AG10803 (cell line): Measurements from ENCODE around the gene MPV17L2.

Experiments used
- DNase-seq: peaks from one replicate; pipeline ENCODE4 v3.0.0; 2010; ENCODE audit warnings: low read depth
- H3K4me3 ChIP-seq: 2 replicates; pipeline ENCODE4 v1.5.1; 2011; ENCODE audit warnings: mild to moderate bottlenecking, low read length, control low read depth
- TF ChIP-seq, protein P1 (sequence below): conservative IDR thresholded peaks from 2 replicates; pipeline ENCODE4 v1.5.1; 2011; ENCODE audit warnings: mild to moderate bottlenecking, low read length, control low read depth, inconsistent platforms

Gene MPV17L2

GRCh38 chr19:18150776-18151624 lies 42.0 kb upstream of the MPV17L2 start:
- TF ChIP-seq, protein P1, sequence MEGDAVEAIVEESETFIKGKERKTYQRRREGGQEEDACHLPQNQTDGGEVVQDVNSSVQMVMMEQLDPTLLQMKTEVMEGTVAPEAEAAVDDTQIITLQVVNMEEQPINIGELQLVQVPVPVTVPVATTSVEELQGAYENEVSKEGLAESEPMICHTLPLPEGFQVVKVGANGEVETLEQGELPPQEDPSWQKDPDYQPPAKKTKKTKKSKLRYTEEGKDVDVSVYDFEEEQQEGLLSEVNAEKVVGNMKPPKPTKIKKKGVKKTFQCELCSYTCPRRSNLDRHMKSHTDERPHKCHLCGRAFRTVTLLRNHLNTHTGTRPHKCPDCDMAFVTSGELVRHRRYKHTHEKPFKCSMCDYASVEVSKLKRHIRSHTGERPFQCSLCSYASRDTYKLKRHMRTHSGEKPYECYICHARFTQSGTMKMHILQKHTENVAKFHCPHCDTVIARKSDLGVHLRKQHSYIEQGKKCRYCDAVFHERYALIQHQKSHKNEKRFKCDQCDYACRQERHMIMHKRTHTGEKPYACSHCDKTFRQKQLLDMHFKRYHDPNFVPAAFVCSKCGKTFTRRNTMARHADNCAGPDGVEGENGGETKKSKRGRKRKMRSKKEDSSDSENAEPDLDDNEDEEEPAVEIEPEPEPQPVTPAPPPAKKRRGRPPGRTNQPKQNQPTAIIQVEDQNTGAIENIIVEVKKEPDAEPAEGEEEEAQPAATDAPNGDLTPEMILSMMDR: no peak
- no peak overlapping the region for H3K4me3 ChIP-seq
- no peak for DNase-seq

- TF ChIP-seq, protein P1: peak; percentile 71
- H3K4me3 ChIP-seq: peak overlapping the region; percentile 60
- peak; percentile 95 for DNase-seq
Measured at GRCh38 chr19:18152442-18152816, 40.6 kb upstream of the MPV17L2 start.

DNA sequence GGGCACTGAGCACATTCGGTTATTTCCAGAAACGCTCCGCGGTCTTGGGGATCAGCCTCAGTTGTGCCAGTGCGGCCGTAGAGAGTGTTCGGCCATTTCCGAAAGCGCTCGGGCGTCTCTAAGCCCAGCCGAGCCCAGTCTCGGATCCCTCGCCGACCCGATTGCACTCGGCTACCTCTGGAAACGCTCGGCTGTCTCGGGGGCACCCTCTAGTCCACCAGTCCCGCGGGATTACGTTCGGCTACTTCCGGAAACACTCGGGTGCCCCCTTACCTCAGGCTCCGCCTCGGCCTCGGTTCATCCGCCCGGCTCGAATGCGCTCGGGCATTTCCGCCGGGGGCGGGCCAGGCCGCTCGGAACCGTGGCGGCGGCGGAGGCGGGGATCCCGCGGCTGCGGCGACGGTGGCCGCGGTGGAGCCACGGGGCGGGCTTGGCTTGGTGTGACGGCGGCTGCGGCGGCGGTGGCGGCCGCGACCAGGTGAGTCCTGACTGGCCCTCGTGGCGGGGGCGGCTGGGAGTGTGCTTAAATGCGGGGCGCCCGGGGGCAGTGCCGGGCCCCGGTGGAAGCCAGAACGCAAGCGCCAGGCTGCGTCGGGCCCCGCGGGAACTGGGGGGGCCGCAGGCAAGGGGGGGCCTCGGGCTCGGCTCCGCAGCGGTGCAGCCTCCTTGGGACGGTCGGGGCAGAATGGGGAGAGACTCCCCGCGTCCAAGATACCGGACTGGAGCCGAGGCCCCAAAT lies 40.0 kb upstream of the MPV17L2 start, which contains the start of gene PIK3R2:
Gene PIK3R2, plus strand, starts transcription at position 347 of the 739 bp plus-strand sequence. CDS start 2,717 bp downstream, outside the sequence.
- H3K4me3 ChIP-seq: peak within 1 kb of the TSS; percentile 89
- peak; percentile 96 for DNase-seq
- TF ChIP-seq, protein P1: no peak

DNA sequence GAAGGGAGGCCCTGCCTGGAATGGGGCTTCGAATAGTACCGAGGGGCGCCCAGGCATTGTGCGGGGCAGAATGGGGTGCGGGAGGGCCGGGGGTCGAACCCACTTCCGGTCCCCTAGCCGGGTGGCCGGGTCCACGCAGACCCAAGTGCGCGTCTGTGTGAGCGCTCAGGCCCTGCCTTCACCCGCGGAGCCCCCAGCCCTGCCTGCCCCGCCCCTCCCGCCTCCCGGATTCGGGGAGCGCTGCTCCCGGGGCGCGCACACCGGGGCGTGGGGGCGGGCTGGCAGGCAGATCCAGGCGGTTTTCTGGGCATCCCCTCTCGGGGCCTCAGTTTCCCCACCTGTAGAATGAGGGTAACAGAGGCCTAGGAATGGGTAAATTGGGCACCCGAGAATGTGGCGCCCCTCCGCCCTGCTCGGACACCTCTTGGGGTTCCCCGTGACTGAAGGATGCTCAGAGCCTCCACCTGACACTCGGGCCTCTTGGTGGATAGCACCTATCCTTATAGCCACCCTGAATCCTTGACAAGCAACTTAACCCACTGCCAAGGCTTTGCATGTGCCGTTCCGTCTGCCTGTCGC lies 39.4 kb upstream of the MPV17L2 start:
- TF ChIP-seq, protein P1: no peak
- peak overlapping the region; percentile 89 for H3K4me3 ChIP-seq
- DNase-seq: no peak

- no peak for DNase-seq
- TF ChIP-seq, protein P1: no peak
- no peak overlapping the region for H3K4me3 ChIP-seq
Measured at GRCh38 chr19:18155095-18156087, 37.6 kb upstream of the MPV17L2 start.

DNA sequence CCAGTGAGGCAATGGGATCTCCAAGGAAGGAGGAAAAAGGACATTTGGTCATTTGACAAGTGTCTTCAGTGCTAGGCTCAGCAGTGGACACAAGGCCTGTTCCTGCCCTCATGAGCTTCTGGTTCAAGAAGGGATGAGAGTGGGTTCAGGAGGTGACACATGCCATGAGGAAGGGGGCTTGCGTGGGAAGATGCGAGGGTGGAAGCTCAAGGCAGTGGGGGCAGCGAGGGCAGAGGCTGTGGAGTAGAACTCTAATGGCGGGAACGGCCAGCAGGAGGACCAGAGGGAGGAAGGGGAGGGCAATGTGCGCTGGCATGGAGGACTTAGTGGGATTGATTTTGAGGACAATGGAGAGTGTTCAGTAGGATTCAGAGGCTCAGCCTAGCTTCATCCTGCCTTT lies 36.8 kb upstream of the MPV17L2 start:
- DNase-seq: no peak
- TF ChIP-seq, protein P1: no peak
- H3K4me3 ChIP-seq: no peak overlapping the region
